WI38 (cell line): ENCODE measurements around the gene ANKRD34A.
A peak's percentile ranks its signal among the peaks of the same experiment; 100 is the strongest.

ENCODE experiments used
- H3K4me3 ChIP-seq: 2 replicates; pipeline ENCODE4 v1.5.1; 2011; ENCODE audit warnings: low read depth, mild to moderate bottlenecking, control low read depth, low read length
- CTCF ChIP-seq: IDR thresholded peaks from 2 replicates; pipeline ENCODE4 v1.5.1; 2012; ENCODE audit warnings: low read depth, mild to moderate bottlenecking, control low read depth, low read length

ANKRD34A gene

DNA sequence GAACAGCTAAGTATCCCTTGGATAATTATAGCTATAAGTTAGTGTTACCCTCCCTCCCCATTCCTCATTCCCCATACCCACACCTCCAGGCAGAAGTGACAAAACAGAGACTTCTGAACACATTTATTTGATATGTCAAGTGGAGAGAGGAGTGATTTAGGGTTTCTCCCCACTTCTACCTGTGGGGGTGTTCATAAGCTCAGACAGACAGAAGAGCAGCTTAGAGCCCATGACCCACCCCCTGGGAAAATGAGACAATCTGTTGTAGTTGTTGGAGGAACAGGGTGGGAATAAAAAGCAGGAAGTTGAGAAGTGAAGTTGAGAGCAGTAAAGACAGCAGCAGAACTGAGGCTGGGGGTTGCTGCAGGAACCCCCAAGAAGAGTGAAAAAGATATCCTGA is 5.0 kb downstream of the ANKRD34A start:
- no peak overlapping the region for H3K4me3 ChIP-seq
- TF ChIP-seq CTCF: no peak

DNA sequence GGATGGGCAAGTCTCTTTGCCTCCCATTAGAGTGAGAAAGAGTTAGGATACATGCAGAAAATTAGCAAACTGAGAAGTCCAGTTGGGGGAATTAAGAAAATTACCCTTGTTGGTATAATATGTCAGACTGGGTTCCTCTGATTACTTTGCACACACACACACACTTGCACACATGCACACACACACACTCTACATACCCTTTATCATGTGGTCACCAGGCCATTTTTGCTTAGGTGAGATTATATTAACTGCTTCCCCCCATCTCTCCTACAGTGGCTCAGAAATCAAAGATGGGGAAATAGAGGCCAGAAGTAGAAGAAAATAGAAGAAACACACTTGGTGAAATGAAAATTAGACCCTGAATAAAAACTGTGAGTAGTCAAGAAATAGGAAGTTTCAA is 5.6 kb downstream of the ANKRD34A start:
- no peak for TF ChIP-seq CTCF
- H3K4me3 ChIP-seq: no peak overlapping the region

DNA sequence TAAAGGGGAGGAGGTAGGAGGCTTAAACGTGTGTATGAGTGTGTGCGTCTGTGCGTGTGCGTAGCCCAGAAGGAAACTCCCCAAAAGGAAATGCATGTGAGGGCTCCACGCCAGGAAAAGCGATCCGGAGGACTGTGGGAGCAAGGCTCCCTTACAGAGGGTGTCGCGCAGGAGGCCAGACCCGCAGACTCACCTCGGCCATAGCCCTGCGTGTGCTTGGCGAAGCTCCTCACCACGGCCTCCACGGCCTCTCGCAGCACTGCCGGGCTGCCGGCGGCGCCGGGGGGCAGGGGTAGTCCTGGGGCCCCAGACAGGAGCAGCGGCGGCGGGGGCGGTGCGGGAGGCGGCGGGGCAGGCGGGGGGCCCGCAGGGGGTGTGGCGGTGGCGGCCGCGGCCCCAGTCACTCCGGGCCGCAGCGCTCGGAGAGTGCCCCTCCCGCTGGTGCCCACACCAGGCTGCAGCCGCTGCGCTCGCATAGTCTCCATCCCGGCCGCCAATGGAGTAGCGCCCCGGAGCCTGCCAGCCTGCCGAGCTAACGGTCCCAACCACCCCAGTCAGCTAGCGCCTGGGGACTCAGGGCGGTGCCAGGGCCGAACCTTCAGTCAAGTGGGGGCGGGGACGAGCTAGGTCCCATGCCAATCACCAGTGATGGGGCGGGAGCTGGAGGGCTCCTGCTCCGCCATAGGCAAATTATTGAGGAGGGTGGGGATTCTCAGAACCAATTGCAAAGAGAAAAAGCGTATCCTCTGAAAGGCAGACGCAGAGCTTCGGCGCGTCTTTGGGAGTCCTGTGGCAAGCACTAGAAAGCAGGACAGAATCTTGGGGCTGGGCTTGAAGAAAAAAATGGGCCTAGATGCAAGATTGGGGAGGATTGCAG is 6.7 kb downstream of the ANKRD34A start, which contains the start of gene LIX1L:
Gene LIX1L (minus strand): TSS at position 575 of the 877 bp plus-strand sequence. CDS start 90 bp downstream, at position 485.
- H3K4me3 ChIP-seq: peak within 1 kb of the TSS; percentile 80
- no peak for TF ChIP-seq CTCF

DNA sequence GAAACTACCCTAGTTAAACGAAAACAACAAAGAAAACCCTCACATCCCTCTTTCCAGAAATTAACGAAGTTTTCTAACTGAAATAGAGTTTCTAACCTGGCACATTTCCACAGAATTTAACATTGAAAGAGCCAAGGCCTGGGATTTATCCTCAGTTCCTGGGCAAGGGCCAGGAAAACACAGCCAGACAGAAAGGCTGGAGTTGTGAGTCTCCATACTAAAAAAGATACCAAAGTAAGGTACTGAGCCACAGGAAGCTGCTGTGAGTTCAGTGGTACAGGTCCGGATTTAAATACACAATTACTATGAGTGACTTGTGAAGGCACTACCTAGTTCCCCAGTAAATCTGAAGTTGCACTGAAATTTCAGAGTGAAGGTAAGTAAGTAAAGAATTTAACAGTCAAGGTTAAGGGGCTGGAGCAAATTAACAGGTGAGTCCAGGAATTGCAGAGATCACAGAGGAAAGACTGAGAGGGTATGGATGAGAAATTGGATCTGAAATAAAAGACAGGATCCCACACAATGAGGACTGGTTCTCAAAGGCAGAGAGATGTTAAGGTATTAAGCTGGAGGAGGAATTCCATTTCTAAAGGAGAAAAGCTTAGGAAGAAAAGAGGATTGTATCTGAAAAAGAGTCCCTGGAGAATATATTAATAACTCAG is 7.5 kb downstream of the ANKRD34A start:
- peak overlapping the region; percentile 80 for H3K4me3 ChIP-seq
- no peak for TF ChIP-seq CTCF

- H3K4me3 ChIP-seq: peak overlapping the region; percentile 80
- TF ChIP-seq CTCF: no peak
Observed at GRCh38 chr1:145956361-145956760, 8.0 kb downstream of the ANKRD34A start.

DNA sequence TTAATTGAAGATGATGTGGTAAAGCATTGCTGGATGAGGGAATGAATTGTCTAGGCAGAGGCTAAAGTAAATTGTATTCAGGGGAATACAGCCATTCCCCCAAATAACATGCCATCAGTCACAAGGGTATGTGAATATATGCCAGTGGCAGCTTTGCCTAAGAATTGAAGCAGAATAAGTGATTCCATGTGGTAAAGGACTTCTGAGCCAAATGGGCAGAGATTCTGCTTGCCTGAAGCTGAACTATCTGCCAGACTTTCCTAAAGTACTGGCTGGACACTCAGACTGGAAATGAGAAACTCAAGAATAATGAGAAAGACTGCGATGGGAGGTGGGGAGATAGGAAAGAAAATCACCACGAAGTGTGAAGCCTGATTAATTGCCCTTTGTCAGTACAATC is 8.9 kb downstream of the ANKRD34A start:
- no peak for TF ChIP-seq CTCF
- H3K4me3 ChIP-seq: peak overlapping the region; percentile 80

- H3K4me3 ChIP-seq: no peak overlapping the region
- TF ChIP-seq CTCF: no peak
Observed at GRCh38 chr1:145953861-145954260, 10.5 kb downstream of the ANKRD34A start.
